Limb (tissue), 2 donors: Measurements from ENCODE around the gene SEC31A.
"Not testable (repeated sequence)": the region's sequence is repeated elsewhere in the genome, so short reads cannot be mapped to it uniquely, and the experiment has no call there.

Experiments used
- DNase-seq, 2 donors: peaks; one replicate each; pipeline ENCODE4 v3.0.0-alpha.2; 2016; ENCODE audit errors: extremely low spot score in 2 of 2

The SEC31A gene

DNA sequence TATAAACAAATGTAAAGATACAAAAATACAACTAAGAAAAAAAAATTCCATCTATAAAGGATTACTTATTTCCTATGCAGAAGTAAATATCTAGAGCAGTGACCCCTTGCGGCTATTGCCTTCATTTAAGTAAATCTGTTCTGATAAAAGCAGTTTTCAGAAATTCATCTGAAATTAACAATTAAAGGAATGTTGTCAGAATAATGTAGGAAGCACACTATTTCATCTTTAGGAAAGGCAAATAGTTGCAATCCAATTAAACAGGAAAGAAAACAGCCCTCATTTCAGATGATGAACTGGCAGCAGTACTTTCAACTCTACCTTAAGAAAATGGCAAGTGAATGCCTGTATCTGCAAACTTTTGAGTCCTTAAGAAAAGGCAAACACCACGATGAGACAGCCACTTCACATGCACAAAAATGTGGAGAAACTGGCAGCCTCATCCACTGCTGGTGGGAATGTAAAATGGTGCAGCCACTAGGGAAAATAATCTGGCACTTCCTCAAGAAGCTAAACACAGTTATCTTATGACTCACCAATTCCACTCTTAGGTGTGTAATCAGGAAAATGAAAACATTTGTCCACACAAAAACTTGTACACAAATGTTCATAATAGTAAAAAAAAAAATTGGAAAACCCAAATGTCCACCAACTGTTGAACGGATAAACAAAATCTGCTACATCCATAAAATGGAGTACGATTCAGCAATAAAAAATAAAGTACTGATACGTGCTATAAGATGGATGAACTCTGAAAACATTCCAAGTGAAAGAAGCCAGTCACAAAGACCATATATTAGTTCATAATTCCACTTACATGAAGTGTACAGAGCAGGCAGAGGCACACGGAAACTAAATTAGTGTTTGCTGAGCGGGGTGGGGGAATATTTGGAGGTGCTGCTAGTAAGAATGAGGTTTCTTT, 7.6 kb upstream of the SEC31A start:
- no peak for DNase-seq

DNA sequence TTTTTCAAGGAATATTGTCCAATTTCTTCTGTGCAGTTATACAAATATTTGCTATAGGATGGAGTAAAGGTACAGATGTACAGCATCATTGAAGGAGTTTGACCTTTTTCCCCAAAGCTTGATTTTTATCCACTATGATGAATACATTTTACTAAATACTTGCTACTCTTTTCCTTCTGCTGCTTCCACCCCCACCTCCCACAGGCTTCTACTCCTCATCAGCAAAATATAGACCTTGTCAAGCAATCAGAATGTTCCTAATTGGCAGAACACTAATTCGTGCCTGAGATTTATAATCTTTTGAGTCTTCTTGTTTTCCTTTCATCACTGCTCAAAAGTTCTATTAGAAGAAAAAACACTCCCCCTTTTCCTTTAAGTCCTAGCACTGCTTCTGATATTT, 5.8 kb upstream of the SEC31A start:
- DNase-seq: no peak

- DNase-seq: no peak
These were observed 3.0 kb upstream of the SEC31A start for GRCh38 chr4:82893942-82894341.

GRCh38 chr4:82892467-82892802, 1.5 kb upstream of the SEC31A start:
- DNase-seq: no peak

DNA sequence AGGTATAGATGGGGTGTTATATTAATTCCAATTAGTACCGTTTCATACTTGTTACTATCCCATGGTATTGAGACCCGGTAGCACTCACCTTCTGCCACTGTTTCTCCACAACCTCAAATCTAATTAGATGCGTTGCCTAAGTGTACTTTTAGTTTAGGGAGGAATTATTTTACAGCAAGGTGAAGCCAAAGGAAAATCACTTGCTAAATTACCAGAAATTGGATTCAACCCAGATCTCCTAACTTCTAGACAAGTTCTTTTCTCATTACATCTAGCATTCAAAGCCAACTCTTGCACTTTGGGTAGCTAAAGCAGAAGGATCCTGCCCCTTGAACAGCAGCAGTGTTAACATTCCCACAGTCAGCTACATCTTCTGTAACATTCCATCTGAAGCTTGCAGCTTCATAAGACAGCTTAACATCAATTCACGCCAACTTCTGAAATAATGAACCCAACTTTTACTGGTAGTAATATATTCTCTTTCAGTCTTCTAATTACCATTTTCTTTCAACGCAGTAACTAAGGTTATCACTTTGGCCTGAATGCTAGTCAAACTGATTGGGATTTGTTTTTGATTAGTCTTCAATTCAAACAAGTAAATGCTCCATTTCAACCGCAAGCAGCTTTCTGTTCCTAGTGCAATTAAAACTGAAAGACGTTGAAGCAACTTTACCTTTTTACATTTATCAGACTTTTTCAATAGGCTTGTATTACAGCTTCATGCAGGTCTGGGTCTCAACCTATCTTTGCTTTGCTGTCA, 934 bp upstream of the SEC31A start:
- no peak for DNase-seq

DNA sequence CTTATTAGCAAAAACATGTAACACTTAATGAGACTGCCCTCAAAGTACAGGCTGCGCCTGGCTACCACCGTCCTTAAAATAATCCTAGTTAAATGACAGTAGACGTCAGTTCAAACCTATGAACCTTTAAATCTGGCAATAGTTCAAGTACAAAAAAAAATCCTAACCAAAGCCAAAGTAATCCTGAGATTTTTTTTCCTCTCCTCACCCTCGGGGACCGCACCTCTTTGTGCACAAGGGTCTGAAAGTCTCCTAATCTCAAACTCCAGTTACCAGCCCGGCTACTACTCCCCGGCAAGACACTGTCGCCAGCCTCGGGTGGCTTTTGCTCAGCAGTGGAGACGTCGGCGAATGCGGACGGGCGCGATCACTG, 439 bp downstream of the SEC31A start:
- DNase-seq: no peak

DNA sequence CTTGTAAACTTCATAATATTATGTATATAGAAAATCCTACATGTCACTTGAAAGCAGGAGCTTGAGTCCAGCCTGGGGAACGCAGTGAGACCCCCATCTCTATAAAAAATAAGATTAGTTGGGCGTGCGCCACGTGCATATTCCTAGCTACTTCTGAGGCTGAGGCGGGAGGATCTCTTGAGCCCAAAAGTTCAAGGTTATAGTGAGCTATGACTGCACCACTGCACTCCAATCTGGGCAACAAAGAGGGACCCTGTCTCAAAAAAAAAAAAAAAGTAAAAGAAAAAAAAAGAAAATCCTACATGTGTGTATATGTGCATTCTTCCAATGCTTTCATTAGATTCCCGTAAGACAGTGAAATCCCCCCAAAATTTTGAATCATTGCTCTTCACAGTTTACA, 1.7 kb downstream of the SEC31A start:
- DNase-seq: no peak

DNA sequence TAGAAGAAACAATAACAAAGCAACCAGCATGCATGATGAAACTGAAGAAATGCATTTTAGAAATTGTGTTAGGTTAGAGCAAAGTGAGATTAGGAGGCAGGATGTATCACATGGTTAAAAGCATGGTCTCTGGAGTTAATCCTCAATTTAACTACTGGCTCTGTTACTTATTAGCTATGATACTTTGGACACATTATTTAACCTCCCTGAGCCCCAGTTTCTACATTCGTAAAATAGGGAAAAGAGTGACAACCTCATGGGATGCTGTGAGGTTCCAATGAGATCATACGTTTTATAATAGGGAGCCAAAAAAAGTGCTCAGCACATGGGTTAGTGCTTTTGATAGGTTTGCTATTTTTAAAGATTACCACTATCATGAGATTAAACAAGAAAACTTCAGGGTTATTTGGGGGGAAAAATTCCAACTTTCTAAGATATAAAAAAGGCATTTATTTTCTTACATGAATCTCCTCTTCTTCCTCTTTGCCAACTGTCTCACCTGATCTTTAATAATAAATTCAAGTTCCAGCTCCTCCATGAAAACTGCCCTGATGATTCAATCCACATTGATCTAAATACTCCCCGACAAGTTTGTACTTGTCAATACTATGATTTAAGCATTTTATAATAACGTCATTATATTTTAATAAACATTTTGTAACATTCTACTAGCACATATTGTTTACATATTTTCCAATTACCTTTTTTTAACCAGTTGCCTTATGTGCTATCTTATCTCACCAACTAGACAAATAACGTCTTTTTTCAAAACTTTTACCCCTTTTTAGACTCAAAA, 4.6 kb downstream of the SEC31A start:
- DNase-seq: no peak

DNA sequence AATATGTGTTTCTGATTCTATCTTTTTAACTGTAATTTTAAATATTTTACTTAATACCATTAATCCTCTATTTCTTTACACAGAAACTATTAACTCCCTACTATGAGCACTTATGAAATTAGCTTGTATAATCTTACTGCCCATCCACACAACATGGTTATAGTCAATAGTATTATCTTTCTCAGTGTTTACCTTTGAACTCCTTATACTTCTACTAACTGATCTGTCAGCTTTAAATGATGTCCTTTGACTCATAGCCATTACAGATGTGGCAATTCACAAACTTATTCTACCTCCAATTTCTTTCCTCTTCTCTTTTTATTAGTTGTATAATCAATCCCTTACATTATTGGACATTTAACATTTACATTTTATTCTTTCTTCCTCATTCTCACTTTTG, 5.5 kb downstream of the SEC31A start:
- no peak for DNase-seq

DNA sequence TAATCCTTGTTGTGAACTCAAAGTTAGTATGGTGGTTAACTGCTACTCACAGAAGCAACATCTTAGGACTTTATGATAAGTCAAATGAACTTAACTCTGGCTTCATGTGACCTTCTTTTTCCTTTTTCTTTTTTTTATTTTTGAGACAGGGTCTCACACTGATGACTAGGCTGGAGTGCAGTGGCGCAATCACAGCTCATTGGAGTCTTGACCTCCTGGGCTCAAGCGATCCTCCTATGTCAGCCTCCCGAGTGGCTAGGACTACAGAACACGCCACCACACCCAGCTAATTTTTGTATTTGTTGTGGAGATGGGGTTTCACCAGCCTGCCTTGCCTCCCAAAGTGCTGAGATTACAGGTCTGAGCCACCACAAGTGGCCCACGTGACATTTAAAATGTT, 22.4 kb downstream of the SEC31A start:
- no peak for DNase-seq

- no peak for DNase-seq
These were observed 24.1 kb downstream of the SEC31A start for GRCh38 chr4:82866706-82867385.

DNA sequence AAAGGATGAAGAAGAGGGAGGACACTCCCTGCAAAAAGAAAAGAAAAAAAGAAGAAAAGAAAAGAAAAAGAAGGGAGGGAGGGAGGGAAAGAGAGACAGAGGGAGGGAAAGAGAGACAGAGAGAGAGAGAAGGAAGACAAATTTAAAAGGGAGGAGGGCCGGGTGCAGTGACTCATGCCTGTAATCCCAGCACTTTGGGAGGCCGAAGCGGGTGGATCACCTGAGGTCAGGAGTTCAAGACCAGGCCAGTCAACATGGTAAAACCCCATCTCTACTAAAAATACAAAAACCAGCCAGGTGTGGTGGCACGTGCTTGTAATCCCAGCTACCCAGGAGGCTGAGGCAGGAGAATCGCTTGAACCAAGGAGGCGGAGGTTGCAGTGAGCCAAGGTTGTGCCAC, 24.9 kb downstream of the SEC31A start:
- DNase-seq: not testable (repeated sequence)

DNA sequence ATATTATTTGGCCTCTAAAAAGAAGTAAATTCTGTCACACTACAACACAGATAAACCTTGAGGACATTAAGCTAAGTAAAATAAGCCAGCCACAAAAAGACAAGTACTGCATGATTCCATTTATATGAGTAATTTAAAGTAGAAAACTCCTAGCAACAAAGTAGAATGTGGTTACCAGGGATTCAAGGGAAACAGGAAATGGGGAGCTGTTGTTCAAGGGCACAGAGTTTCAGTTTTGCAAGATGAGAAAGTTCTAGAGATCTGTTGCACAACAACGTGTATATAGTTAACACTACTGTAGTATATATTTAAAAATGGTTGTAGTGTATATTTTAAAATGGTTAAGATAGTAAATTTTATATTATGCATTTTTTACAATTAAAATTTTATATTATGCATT, 25.4 kb downstream of the SEC31A start:
- DNase-seq: no peak

GRCh38 chr4:82864336-82864979, 26.5 kb downstream of the SEC31A start:
- no peak for DNase-seq

DNA sequence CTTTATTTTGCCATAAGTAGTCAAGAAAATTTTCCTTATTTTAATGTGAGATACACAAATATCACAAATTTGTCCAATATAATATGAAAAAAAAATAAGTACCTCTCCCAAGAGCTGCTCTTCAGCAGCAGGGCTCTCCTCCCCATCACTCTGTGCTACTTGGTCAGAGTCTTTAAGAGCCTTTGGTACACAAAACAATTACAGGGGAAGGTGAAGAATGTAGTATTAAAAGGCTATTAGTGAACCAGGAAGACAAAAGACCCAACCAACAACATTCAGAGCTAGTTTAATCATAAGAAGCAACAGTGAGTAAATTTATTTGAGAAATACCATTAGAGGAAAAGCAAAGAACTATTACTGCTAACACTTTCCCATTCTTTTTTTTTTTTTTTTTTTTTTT, 29.4 kb downstream of the SEC31A start:
- DNase-seq: no peak

DNA sequence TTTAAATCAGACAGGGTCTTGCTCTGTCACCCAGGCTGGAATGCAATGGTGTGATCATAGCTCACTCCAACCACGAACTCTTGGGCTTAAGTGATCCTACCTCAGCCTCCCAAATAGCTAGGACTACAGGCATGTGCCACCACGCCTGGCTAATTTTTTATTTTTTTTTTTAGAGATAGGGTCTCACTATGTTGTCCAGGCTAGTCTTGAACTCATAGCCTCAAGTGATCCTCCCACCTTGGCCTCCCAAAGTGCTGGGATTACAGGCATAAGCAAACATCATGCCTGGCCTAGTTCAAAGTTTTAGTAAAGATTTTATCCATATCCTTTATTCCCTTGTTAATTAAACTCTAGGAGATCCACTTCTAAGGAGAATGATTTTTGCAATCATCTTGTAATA, 30.5 kb downstream of the SEC31A start:
- not testable (repeated sequence) for DNase-seq

DNA sequence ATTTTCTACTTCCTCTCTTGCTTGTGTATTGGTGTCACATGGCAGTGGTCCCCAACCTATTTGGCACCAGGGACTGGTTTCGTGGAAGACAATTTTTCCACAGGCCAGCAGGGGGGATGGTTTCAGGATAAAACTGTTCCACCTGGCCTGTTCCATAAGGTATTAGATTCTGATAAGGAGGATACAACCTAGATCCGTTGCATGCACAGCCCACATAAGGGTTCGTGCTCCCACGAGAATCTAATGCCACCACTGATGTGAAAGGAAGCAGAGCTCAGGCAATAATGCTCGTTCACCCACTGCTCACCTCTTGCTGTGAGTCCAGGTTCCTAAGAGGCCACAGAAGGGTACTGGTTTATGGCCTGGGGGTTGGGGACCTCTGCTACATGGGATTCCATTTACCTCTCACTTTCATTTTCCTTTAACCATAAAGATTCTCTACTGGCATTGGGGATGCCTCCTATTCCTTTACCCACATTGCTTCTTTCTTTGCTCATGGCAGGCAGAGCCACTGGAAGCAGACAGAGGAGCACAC, 38.1 kb downstream of the SEC31A start:
- DNase-seq: no peak

DNA sequence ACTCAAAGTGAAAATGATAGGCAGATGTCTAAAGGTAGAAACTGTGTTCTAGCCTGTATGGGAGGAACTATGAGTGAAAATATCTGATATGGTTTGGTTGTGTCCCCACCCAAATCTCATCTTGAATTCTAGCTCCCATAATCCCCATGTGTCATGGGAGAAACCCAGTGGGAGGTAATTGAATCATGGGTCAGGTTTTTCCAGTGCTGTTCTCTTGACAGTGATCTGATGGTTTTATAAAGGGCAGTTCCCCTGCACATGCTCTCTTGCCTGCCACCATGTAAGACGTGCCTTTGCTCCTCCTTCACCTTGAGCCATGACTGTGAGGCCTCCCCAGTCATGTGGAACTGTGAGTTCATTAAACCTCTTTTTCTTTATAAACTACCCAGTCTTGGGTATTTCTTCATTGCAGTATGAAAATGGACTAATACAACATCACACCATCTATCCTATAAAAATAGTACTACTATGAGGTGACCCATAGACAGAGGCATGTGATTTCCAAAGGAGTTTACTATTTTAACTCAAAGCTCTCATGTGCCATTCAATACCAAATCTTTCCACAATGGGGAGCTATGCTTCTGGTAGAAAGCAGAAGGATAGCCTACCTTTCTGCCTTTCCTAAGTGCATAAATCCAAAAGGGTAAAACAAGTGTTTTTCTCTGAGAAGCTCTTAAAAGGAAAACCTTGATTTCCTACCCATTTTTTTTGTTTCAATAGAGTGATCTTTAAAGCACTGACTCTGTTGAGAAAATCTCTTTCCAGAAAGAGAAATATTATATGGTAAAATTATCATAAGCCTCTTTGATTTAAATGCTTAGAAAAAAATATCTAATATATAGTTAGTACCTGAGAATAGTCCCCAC, 38.8 kb downstream of the SEC31A start:
- no peak for DNase-seq

DNA sequence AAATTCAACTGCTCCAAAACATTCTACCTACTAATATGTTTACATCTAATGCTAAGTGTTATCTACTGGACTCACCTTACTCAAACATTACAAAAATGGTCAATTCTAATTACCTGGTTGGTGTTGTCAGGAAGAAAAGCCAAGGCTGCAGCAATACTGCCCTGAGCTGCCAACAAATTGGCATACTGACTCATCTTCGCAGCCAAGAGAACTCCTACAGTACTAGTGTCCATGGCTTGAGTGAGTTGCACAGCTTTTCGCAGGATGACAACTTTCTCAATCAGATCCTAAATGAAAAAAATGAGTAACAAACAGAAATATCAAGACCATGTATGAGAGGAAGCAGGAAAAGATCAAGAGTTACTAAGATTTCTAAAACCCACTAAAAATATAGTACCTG, 39.6 kb downstream of the SEC31A start:
- no peak for DNase-seq

GRCh38 chr4:82850684-82851083, 40.3 kb downstream of the SEC31A start:
- no peak for DNase-seq
